Neural progenitor cell (in vitro differentiated cells): Measurements from ENCODE around the gene VTA1. TPM values are rescaled to one million over a fixed set of nuclear protein-coding genes. Genes with fewer than 3 reads are reported as not detected.
"Not testable (repeated sequence)": the region's sequence is repeated elsewhere in the genome, so short reads cannot be mapped to it uniquely, and the experiment has no call there.

Experiments
- DNase-seq: peaks from one replicate; pipeline ENCODE4 v3.0.0-alpha.2; 2016; ENCODE audit warnings: low spot score
- H2AFZ ChIP-seq: fragments of 200-600 bp; sonication (generic); replicated peaks from 2 replicates; pipeline ENCODE4 v1.6.1; 2016; ENCODE audit warnings: antibody characterized with exemption
- H3F3A ChIP-seq: fragments of 200-600 bp; sonication (generic); 2 replicates; pipeline ENCODE4 v1.6.1; 2016; ENCODE audit warnings: antibody characterized with exemption, low read depth
- H3K27ac ChIP-seq: fragments of 200-600 bp; sonication (generic); 2 replicates; pipeline ENCODE4 v1.5.1; 2016; ENCODE audit warnings: mild to moderate bottlenecking
- H3K27me3 ChIP-seq: fragments of 200-600 bp; sonication (generic); 2 replicates; pipeline ENCODE4 v1.6.1; 2016; ENCODE audit warnings: mild to moderate bottlenecking, moderate library complexity
- H3K36me3 ChIP-seq: fragments of 200-600 bp; sonication (generic); 2 replicates; pipeline ENCODE4 v1.5.1; 2016
- H3K4me1 ChIP-seq: fragments of 200-600 bp; sonication (generic); 2 replicates; pipeline ENCODE4 v1.6.1; 2016; ENCODE audit warnings: mixed run types
- H3K4me2 ChIP-seq: fragments of 200-600 bp; sonication (generic); 2 replicates; pipeline ENCODE4 v1.6.1; 2016
- H3K4me3 ChIP-seq: fragments of 200-600 bp; sonication (generic); 2 replicates; pipeline ENCODE4 v1.5.1; 2016
- H3K79me2 ChIP-seq: fragments of 200-600 bp; sonication (generic); 2 replicates; pipeline ENCODE4 v1.6.1; 2016; ENCODE audit warnings: low read depth
- H3K9ac ChIP-seq: fragments of 200-600 bp; sonication (generic); 2 replicates; pipeline ENCODE4 v1.6.1; 2016
- H3K9me3 ChIP-seq: fragments of 200-600 bp; sonication (generic); 2 replicates; pipeline ENCODE4 v1.5.1; 2016; ENCODE audit warnings: low read depth
- H4K20me1 ChIP-seq: fragments of 200-600 bp; sonication (generic); 2 replicates; pipeline ENCODE4 v1.6.1; 2016; ENCODE audit warnings: low read depth
- H3K27ac Mint-ChIP-seq: 3 replicates; pipeline ENCODE4 v1.8.0; 2021; ENCODE audit warnings: mixed read lengths
- H3K27me3 Mint-ChIP-seq: 2 replicates; pipeline ENCODE4 v1.8.0; 2022; ENCODE audit warnings: low read depth, mild to moderate bottlenecking, inconsistent platforms, moderate library complexity, mixed read lengths; ENCODE audit not compliant: insufficient read depth
- H3K36me3 Mint-ChIP-seq: 3 replicates; pipeline ENCODE4 v1.8.0; 2021; ENCODE audit warnings: mixed read lengths
- H3K4me1 Mint-ChIP-seq: 3 replicates; pipeline ENCODE4 v1.8.0; 2021; ENCODE audit warnings: mixed read lengths
- H3K4me3 Mint-ChIP-seq: 3 replicates; pipeline ENCODE4 v1.8.0; 2021; ENCODE audit warnings: mild to moderate bottlenecking, moderate library complexity, mixed read lengths
- H3K9me3 Mint-ChIP-seq: 3 replicates; pipeline ENCODE4 v1.8.0; 2020; ENCODE audit warnings: mixed read lengths
- EZH2 ChIP-seq: fragments of 200-600 bp; sonication (generic); IDR thresholded peaks from 2 replicates; pipeline ENCODE4 v1.6.1; 2017; ENCODE audit warnings: antibody characterized with exemption, mild to moderate bottlenecking, moderate library complexity
- EZH2phosphoT487 ChIP-seq: fragments of 200-600 bp; sonication (generic); IDR thresholded peaks from 2 replicates; pipeline ENCODE4 v1.6.1; 2017; ENCODE audit warnings: antibody characterized with exemption
- total RNA-seq: library from RNA; depleted of rRNA; stranded (reverse); fragments of >200 nt; gene quantifications from 2 replicates; pipeline ENCODE4 v1.2.3, GENCODE V29; 2015; ENCODE audit warnings: low replicate concordance
- TF ChIP-seq, protein P1 (sequence below): fragments of 200-600 bp; sonication (generic); IDR thresholded peaks from 2 replicates; pipeline ENCODE4 v1.5.1; 2017; ENCODE audit warnings: antibody characterized with exemption, mild to moderate bottlenecking

Gene VTA1
- total RNA-seq, 1 donor from 2014 or later: 92.6 TPM

DNA sequence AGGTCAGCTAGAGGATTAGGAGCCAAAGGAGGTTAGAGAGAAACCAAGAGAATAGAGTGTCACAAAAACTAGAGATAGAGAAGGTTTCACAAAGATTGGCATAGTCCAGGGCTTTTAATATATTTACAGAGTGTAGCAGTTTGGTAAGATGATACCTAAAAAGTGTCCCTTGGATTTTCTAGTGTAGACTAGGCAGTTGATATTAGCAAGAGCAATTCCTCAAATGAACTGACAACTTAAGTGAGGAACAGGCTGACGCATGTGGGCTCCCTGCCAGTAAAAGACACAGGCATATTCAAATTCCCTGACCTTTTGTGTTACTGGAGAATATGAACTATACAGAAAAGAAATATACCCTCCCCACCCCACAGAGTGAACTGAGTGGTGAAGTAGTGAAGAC, 40.1 kb downstream of the VTA1 start:
- H3K4me3 Mint-ChIP-seq: no peak overlapping the region
- H3K27ac Mint-ChIP-seq: no peak overlapping the region
- H3K4me2 ChIP-seq: no peak overlapping the region
- no peak overlapping the region for H3K27ac ChIP-seq
- no peaks in the 10 kb centered on the region for H3K79me2 ChIP-seq
- H3K27me3 Mint-ChIP-seq: peaks cover 2% of the 10 kb centered on the region
- peaks cover 6% of the 10 kb centered on the region for H3K4me1 Mint-ChIP-seq
- no peak for DNase-seq
- H3K4me1 ChIP-seq: no peaks in the 10 kb centered on the region
- H3F3A ChIP-seq: no peaks in the 10 kb centered on the region
- H2AFZ ChIP-seq: no peak overlapping the region
- no peaks in the 10 kb centered on the region for H3K9me3 ChIP-seq
- H3K9me3 Mint-ChIP-seq: no peaks in the 10 kb centered on the region
- H3K36me3 Mint-ChIP-seq: peaks cover 10% of the 10 kb centered on the region
- no peak overlapping the region for H3K4me3 ChIP-seq
- H3K36me3 ChIP-seq: no peaks in the 10 kb centered on the region
- H4K20me1 ChIP-seq: no peaks in the 10 kb centered on the region
- TF ChIP-seq EZH2phosphoT487 (no peak), EZH2 (no peak)
- TF ChIP-seq, protein P1, sequence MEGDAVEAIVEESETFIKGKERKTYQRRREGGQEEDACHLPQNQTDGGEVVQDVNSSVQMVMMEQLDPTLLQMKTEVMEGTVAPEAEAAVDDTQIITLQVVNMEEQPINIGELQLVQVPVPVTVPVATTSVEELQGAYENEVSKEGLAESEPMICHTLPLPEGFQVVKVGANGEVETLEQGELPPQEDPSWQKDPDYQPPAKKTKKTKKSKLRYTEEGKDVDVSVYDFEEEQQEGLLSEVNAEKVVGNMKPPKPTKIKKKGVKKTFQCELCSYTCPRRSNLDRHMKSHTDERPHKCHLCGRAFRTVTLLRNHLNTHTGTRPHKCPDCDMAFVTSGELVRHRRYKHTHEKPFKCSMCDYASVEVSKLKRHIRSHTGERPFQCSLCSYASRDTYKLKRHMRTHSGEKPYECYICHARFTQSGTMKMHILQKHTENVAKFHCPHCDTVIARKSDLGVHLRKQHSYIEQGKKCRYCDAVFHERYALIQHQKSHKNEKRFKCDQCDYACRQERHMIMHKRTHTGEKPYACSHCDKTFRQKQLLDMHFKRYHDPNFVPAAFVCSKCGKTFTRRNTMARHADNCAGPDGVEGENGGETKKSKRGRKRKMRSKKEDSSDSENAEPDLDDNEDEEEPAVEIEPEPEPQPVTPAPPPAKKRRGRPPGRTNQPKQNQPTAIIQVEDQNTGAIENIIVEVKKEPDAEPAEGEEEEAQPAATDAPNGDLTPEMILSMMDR: no peak
- H3K27me3 ChIP-seq: no peaks in the 10 kb centered on the region
- H3K9ac ChIP-seq: no peak overlapping the region

DNA sequence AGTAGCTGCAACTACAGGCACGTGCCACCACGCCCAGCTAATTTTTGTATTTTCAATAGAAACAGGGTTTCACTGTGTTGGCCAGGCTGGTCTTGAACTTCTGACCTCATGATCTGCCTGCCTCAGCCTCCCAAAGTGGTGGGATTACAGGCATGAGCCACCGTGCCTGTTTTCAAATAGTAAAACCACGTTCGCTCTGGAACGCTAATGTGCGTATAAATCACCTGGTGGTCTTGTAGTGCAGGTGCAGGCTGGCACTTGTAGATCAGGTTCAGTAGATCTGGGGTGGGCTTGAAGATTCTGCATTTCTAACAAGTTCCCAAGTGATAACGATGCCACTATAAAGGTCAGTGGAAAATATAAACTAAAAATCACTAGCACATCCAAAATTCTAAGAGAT, 41.3 kb downstream of the VTA1 start:
- H3K4me3 ChIP-seq, H4K20me1 ChIP-seq, H3K4me2 ChIP-seq, H3K4me3 Mint-ChIP-seq, H3K27ac Mint-ChIP-seq, H3K27me3 Mint-ChIP-seq, H3K4me1 Mint-ChIP-seq, H3K9ac ChIP-seq, H3K9me3 ChIP-seq, H3K36me3 ChIP-seq, H3K27ac ChIP-seq, H3K9me3 Mint-ChIP-seq, H3K79me2 ChIP-seq, H3K4me1 ChIP-seq, H3F3A ChIP-seq, H3K27me3 ChIP-seq, H2AFZ ChIP-seq: not testable (repeated sequence)
- H3K36me3 Mint-ChIP-seq: peaks cover 10% of the 10 kb centered on the region
- TF ChIP-seq, protein P1: peak; percentile 35
- DNase-seq: peak; percentile 3

DNA sequence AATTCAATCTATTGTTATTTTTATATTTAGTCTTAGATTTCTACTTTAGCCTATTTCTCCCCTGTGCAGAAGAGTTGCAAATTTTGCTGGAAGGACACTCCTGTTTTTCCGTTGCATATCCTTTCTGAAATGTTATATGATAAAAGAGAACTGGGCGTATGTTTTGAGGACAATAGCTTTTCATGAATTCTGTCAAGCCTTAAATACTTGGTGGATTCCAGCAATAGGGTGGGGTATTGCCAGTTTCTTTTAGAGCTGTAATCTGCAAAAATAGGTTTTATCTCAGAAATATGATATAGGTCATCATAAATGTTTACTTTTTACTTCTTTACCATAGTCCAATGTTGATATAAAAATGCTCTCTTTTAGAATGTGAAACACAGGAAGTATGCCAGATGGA, 42.0 kb downstream of the VTA1 start:
- no peak overlapping the region for H3K27ac Mint-ChIP-seq
- H3K4me3 ChIP-seq: no peak overlapping the region
- TF ChIP-seq, protein P1: no peak
- no peak for TF ChIP-seq EZH2
- TF ChIP-seq EZH2phosphoT487: no peak
- H4K20me1 ChIP-seq: no peaks in the 10 kb centered on the region
- H3F3A ChIP-seq: no peaks in the 10 kb centered on the region
- H3K36me3 Mint-ChIP-seq: peaks cover 10% of the 10 kb centered on the region
- H3K9me3 Mint-ChIP-seq: no peaks in the 10 kb centered on the region
- no peaks in the 10 kb centered on the region for H3K79me2 ChIP-seq
- H3K4me1 ChIP-seq: no peaks in the 10 kb centered on the region
- H3K27ac ChIP-seq: no peak overlapping the region
- no peak for DNase-seq
- peaks cover 6% of the 10 kb centered on the region for H3K4me1 Mint-ChIP-seq
- no peak overlapping the region for H2AFZ ChIP-seq
- no peak overlapping the region for H3K9ac ChIP-seq
- H3K36me3 ChIP-seq: no peaks in the 10 kb centered on the region
- H3K4me2 ChIP-seq: no peak overlapping the region
- H3K27me3 ChIP-seq: no peaks in the 10 kb centered on the region
- no peaks in the 10 kb centered on the region for H3K9me3 ChIP-seq
- no peak overlapping the region for H3K4me3 Mint-ChIP-seq
- peaks cover 2% of the 10 kb centered on the region for H3K27me3 Mint-ChIP-seq

DNA sequence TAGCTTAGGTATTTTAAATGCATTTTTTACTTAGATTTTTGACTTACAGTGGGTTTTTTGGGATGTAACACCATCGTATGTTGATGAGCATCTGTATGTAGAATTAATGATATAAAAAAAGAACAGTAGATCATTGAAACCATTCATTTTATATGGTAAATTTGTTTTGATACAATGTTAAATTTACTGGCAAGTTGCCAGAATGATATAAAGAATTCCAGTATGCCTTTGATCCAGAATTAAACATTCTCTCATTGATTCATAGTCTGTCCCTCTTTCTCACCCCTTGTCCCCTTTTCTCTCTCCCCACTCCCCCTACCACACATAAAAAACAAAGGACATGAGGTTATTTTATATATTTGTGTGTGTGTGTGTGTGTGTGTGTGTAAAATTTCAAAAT, 45.3 kb downstream of the VTA1 start:
- Histone ChIP-seq H2AFZ (no peak overlapping the region), H3K27ac (no peak overlapping the region), H3K4me2 (no peak overlapping the region), H3K4me3 (no peak overlapping the region), H3F3A (no peaks in the 10 kb centered on the region), H3K9me3 (no peaks in the 10 kb centered on the region), H3K36me3 (no peaks in the 10 kb centered on the region), H3K27me3 (no peaks in the 10 kb centered on the region), H4K20me1 (no peaks in the 10 kb centered on the region), H3K79me2 (peaks cover 4% of the 10 kb centered on the region), H3K9ac (no peak overlapping the region), H3K4me1 (no peaks in the 10 kb centered on the region)
- Mint-ChIP-seq H3K4me1 (peaks cover 1% of the 10 kb centered on the region), H3K9me3 (no peaks in the 10 kb centered on the region), H3K27me3 (peaks cover 2% of the 10 kb centered on the region), H3K27ac (no peak overlapping the region), H3K36me3 (peaks cover 10% of the 10 kb centered on the region), H3K4me3 (no peak overlapping the region)
- TF ChIP-seq, protein P1: no peak
- TF ChIP-seq EZH2 (no peak), EZH2phosphoT487 (no peak)
- DNase-seq: no peak
